Endothelial cell of umbilical vein (primary cell): Measurements from ENCODE around the gene TSPAN9. TPM values are rescaled to one million over a fixed set of nuclear protein-coding genes. Genes with fewer than 3 reads are reported as not detected.

ENCODE experiments used
- BruUV-seq: library from RNA; stranded (reverse); fragments of 400-500 nt; replicated peaks from 2 replicates; lab custom pipeline; 2021; lab: Mats Ljungman, UMichigan
- CTCF ChIA-PET: fragments of 300-600, 350-600 bp; sonication (Branson Sonifier 250); formaldehyde crosslinking; loops from one replicate; lab custom pipeline; 2021; ENCODE audit warnings: antibody characterized with exemption, inconsistent platforms; lab: Charles Lee
- POLR2A ChIA-PET: fragments of 300-600, 350-600 bp; sonication (Branson Sonifier 250); formaldehyde crosslinking; loops from one replicate; lab custom pipeline; 2021; ENCODE audit warnings: antibody characterized with exemption, inconsistent platforms; lab: Charles Lee
- DNase-seq: peaks from one replicate; pipeline ENCODE4 v3.0.0-alpha.2; 2011; ENCODE audit warnings: low read depth, low spot score
- FAIRE-seq: peaks from 2 replicates; lab custom pipeline; 2011; peaks lifted over from hg19 to GRCh38; lab: Jason Lieb, UNC
- H2AFZ ChIP-seq: 2 replicates; pipeline ENCODE4 v1.6.0; 2012; ENCODE audit warnings: low read depth, low read length, control low read depth, inconsistent platforms
- H3K27ac ChIP-seq: 2 replicates; pipeline ENCODE4 v1.5.1; 2011; ENCODE audit warnings: low read depth, mild to moderate bottlenecking, control low read depth, low read length, moderate library complexity; ENCODE audit not compliant: insufficient read depth
- H3K27me3 ChIP-seq, 2 experiments: 2 replicates each; pipeline versions ENCODE4 v1.6.0 to v1.6.1; 2011; ENCODE audit warnings: low read length in 2 of 2, mixed read lengths in 1 of 2; ENCODE audit not compliant: control insufficient read depth in 2 of 2, insufficient read depth in 2 of 2
- H3K36me3 ChIP-seq, 2 experiments: 2 replicates in 1 of 2; 3 replicates in 1 of 2; pipeline ENCODE4 v1.5.1; 2011; ENCODE audit warnings: low read length in 2 of 2, mild to moderate bottlenecking in 1 of 2, moderate library complexity in 1 of 2; ENCODE audit not compliant: control insufficient read depth in 2 of 2, insufficient read depth in 2 of 2; ENCODE audit errors: extremely low read depth in 1 of 2
- H3K4me1 ChIP-seq: 3 replicates; pipeline ENCODE4 v1.5.1; 2011; ENCODE audit warnings: mild to moderate bottlenecking, low read length; ENCODE audit not compliant: control insufficient read depth, insufficient read depth; ENCODE audit errors: extremely low read depth
- H3K4me2 ChIP-seq: 2 replicates; pipeline ENCODE4 v1.6.1; 2011; ENCODE audit warnings: low read length, control low read depth, mixed read lengths; ENCODE audit not compliant: insufficient read depth
- H3K4me3 ChIP-seq, 3 experiments: fragments of 200-600 bp in 1 of 3; sonication (generic), shearing (Covaris generic) in 1 of 3; replicated peaks in 1 of 3; 2 replicates each; pipeline ENCODE4 v1.5.1; 2011 to 2016; ENCODE audit warnings: control low read depth in 3 of 3, low read length in 3 of 3, mild to moderate bottlenecking in 2 of 3, inconsistent platforms in 1 of 3, low read depth in 1 of 3, moderate library complexity in 1 of 3; ENCODE audit not compliant: insufficient read depth in 1 of 3
- H3K79me2 ChIP-seq: 2 replicates; pipeline ENCODE4 v1.6.0; 2012; ENCODE audit warnings: low read length, inconsistent platforms; ENCODE audit not compliant: control insufficient read depth, insufficient read depth
- H3K9ac ChIP-seq: replicated peaks from 2 replicates; pipeline ENCODE3; 2011; ENCODE audit warnings: low read length, control low read depth; ENCODE audit not compliant: insufficient read depth; ENCODE audit errors: extremely low read depth
- H3K9me1 ChIP-seq: replicated peaks from 3 replicates; pipeline ENCODE4 v1.6.0; 2011; ENCODE audit warnings: mild to moderate bottlenecking, low read length; ENCODE audit not compliant: control insufficient read depth, insufficient read depth; ENCODE audit errors: extremely low read depth
- H3K9me3 ChIP-seq: replicated peaks from 2 replicates; pipeline ENCODE4 v1.5.1; 2012; ENCODE audit warnings: low read length, inconsistent platforms; ENCODE audit not compliant: control insufficient read depth, insufficient read depth
- H4K20me1 ChIP-seq: replicated peaks from 2 replicates; pipeline ENCODE3; 2011; ENCODE audit warnings: mild to moderate bottlenecking, low read length; ENCODE audit not compliant: control insufficient read depth, insufficient read depth; ENCODE audit errors: extremely low read depth
- EZH2 ChIP-seq: IDR thresholded peaks from 2 replicates; pipeline ENCODE4 v1.6.1; 2012; ENCODE audit warnings: borderline replicate concordance, low read depth, mild to moderate bottlenecking, moderate library complexity, low read length, inconsistent platforms; ENCODE audit not compliant: severe bottlenecking
- FOS ChIP-seq: IDR thresholded peaks from 2 replicates; pipeline ENCODE4 v1.6.1; 2011; ENCODE audit warnings: mild to moderate bottlenecking, low read length, moderate library complexity, borderline replicate concordance; ENCODE audit not compliant: insufficient read depth
- GATA2 ChIP-seq: IDR thresholded peaks from 2 replicates; pipeline ENCODE4 v1.7.0; 2011; ENCODE audit warnings: low read depth, mild to moderate bottlenecking, moderate library complexity, mixed read lengths, low read length; ENCODE audit not compliant: insufficient read length, insufficient read depth
- JUN ChIP-seq: IDR thresholded peaks from 2 replicates; pipeline ENCODE4 v1.6.1; 2011; ENCODE audit warnings: borderline replicate concordance, low read depth; ENCODE audit not compliant: insufficient read length, insufficient read depth
- MYC ChIP-seq: IDR thresholded peaks from one replicate; pipeline ENCODE4 v1.6.1; 2011; ENCODE audit warnings: mild to moderate bottlenecking, low read depth, low read length
- POLR2A ChIP-seq: IDR thresholded peaks from 2 replicates; pipeline ENCODE4 v1.6.1; 2012; ENCODE audit warnings: low read depth, mild to moderate bottlenecking, control low read depth, low read length
- POLR2AphosphoS5 ChIP-seq: IDR thresholded peaks from 2 replicates; pipeline ENCODE4 v1.6.1; 2012; ENCODE audit warnings: low read depth, mild to moderate bottlenecking, control low read depth, low read length, moderate library complexity; ENCODE audit not compliant: insufficient read depth
- dilution Hi-C: fragments of 300-500 bp; cut with MboI; formaldehyde crosslinking; loops from one replicate; pipeline ENCODE4 v1.15.0; 2019; ENCODE audit warnings: low sequenced_read_pairs; ENCODE audit not compliant: extremely low pct_ligation_motif_present
- intact Hi-C: fragments of 100-400 bp; cut with micrococcal nuclease; formaldehyde crosslinking; loops from one replicate; pipeline ENCODE4 v1.10.0; 2022
- polyA plus RNA-seq, 4 experiments: library from polyadenylated mRNA; depleted of rRNA in 3 of 4; stranded (reverse) in 3 of 4; unstranded in 1 of 4; fragments of >200 nt; gene quantifications; 2 replicates each; pipeline versions ENCODE4 v1.2.1 to v1.2.3, GENCODE V29; 2011 to 2012; ENCODE audit warnings: missing spikeins in 1 of 4
- total RNA-seq: library from RNA; stranded (reverse); gene quantifications from 2 replicates; pipeline ENCODE4 v1.2.3, GENCODE V29; 2021
- TF ChIP-seq, protein P1 (sequence below): IDR thresholded peaks from 2 replicates; pipeline ENCODE4 v1.6.1; 2011; ENCODE audit not compliant: insufficient read depth, insufficient read length
- TF ChIP-seq, protein P2 (sequence below), 2 donors: IDR thresholded peaks; 1 replicate in 1 of 2; 2 replicates in 1 of 2; pipeline ENCODE4 v1.5.1; 2011; ENCODE audit warnings: low read length in 2 of 2, mild to moderate bottlenecking in 2 of 2, moderate library complexity in 2 of 2, control low read depth in 1 of 2, inconsistent platforms in 1 of 2, low read depth in 1 of 2; ENCODE audit not compliant: insufficient read depth in 1 of 2; ENCODE audit errors: extremely low read depth in 1 of 2

Gene TSPAN9
- total and polyA plus RNA-seq, 2 donors (not counting 3 experiments of a cell fraction or from before 2014, with no cell fraction given) = 43.3 to 66.8 TPM

DNA sequence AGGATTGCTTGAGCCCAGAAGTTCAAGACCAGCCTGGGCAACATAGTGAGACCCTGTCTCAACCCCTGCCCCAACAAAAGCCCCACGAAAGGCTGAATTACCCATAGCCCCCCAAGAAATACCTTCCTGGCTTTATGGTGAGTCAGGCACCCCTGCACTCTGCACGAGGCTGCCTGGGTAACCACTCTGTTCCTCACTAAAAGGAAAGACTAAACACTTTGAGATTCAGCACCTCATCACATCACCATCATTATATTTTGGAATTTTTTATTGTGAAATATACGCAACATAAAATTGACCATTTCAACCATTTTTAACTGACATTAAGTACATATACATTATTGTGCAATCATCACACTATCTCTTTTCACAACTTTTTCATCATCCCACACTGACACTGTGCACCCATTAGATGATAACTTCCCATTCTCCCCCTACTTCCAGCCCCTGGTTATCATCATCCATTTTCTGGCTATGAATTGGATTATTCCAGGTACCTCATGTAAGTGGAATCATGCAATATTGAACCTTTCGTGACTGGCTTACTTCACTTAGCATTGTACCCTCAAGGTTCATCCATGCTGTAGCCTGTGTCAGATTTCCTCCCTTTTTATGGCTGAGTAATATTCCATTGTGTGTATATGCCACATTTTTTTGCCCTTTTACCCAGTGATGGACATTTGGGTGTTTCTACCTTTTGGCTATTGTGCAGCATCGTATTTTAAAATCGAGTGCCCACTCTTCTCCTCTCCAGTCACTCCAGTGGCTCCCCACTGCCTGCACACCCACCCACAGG is 51.5 kb downstream of the TSPAN9 start:
- ChIA-PET POLR2A (interaction anchor here (1.2 kb wide), 1 partner anchor 31 kb away, joined by 3 read pairs; no protein-coding TSS in a partner anchor), CTCF (interaction anchor here (0.7 to 3.1 kb wide), 7 partner anchors 24 to 151 kb away, joined by 3 to 32 read pairs (median 4); no protein-coding TSS in a partner anchor)
- H3K4me2 ChIP-seq = no peak overlapping the region
- H3K27ac ChIP-seq = no peak overlapping the region
- H3K36me3 ChIP-seq = no peaks in the 10 kb centered on the region
- DNase-seq = no peak
- H3K4me1 ChIP-seq = peaks cover 30% of the 10 kb centered on the region
- no peak overlapping the region for H3K9ac ChIP-seq
- TF ChIP-seq POLR2A (no peak), JUN (no peak), GATA2 (no peak), FOS (no peak), POLR2AphosphoS5 (no peak), EZH2 (no peak), MYC (no peak)
- TF ChIP-seq, protein P1, sequence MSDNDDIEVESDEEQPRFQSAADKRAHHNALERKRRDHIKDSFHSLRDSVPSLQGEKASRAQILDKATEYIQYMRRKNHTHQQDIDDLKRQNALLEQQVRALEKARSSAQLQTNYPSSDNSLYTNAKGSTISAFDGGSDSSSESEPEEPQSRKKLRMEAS = no peak
- TF ChIP-seq, protein P2, sequence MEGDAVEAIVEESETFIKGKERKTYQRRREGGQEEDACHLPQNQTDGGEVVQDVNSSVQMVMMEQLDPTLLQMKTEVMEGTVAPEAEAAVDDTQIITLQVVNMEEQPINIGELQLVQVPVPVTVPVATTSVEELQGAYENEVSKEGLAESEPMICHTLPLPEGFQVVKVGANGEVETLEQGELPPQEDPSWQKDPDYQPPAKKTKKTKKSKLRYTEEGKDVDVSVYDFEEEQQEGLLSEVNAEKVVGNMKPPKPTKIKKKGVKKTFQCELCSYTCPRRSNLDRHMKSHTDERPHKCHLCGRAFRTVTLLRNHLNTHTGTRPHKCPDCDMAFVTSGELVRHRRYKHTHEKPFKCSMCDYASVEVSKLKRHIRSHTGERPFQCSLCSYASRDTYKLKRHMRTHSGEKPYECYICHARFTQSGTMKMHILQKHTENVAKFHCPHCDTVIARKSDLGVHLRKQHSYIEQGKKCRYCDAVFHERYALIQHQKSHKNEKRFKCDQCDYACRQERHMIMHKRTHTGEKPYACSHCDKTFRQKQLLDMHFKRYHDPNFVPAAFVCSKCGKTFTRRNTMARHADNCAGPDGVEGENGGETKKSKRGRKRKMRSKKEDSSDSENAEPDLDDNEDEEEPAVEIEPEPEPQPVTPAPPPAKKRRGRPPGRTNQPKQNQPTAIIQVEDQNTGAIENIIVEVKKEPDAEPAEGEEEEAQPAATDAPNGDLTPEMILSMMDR (IDR thresholded peaks at IDR 0.05; ENCODE audit: extremely low read depth in 1 of 2, insufficient read depth in 1 of 2, low read depth in 1 of 2, low read length in 2 of 2) = no peak
- dilution Hi-C loops = no loop called here
- intact Hi-C loops = no loop called here
- H4K20me1 ChIP-seq = no peaks in the 10 kb centered on the region
- H3K9me1 ChIP-seq = no peaks in the 10 kb centered on the region
- BruUV-seq = no TSS peak
- H3K4me3 ChIP-seq = no peak overlapping the region
- H3K79me2 ChIP-seq = no peaks in the 10 kb centered on the region
- no peak overlapping the region for H2AFZ ChIP-seq
- no peaks in the 10 kb centered on the region for H3K27me3 ChIP-seq
- no peak for FAIRE-seq
- H3K9me3 ChIP-seq = no peaks in the 10 kb centered on the region
